ENCODE results near the gene GSTM4. TPM values are rescaled to one million over a fixed set of nuclear protein-coding genes. Genes with fewer than 3 reads are reported as not detected.

Gene GSTM4
- polyA plus RNA-seq (ENCODE audit: insufficient read length in 4 of 4): 10 to 100 TPM; 56.8 to 69.7 (median 63.0) TPM

GRCh38 chr1:109655615-109656519 lies at the start of gene GSTM4:
TSS of gene GSTM4 (plus strand) at chr1:109656099. CDS start at chr1:109656390, 291 bp downstream.
- peak; percentile 66 to 74 (median 70) for DNase-seq (ENCODE audit: low read depth in 4 of 4, low spot score in 3 of 4)

- no peak for DNase-seq (ENCODE audit: low read depth in 4 of 4, low spot score in 3 of 4)
These were observed 46.0 kb upstream of the GSTM4 start for GRCh38 chr1:109609881-109610280.

GRCh38 chr1:109610609-109611307 lies 45.1 kb upstream of the GSTM4 start:
- DNase-seq (ENCODE audit: low read depth in 4 of 4, low spot score in 3 of 4): no peak

DNA sequence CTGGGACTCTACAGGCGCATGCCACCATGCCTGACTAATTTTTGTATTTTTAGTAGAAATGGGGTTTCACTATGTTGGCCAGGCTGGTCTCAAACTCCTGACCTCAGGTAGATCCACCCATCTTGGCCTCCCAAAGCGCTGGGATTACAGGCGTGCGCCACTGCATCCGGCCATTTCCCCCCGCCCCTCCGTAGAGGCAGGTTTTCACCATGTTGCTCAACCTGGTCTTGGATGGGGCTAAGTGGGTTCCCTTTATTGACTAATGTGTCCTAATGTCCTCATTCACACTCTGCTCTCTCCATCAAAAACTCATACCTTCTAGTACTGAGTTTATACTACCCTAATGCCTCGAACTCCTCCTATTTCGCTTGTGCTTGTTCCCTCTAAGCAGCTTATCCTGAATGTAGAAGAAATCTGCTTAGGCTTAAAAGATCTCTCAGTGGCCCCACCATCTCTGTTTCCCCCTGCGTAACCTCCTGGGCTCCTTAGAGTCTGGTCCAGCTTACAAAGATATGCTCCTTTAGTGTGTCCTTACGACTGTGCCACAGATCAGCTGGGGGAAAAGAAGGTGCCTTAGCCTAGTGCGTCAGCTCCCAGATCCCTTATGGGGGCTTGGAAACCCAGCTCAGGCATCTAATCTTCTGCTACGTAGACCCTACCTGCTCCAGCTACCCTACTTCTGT lies 44.5 kb upstream of the GSTM4 start:
- no peak for DNase-seq (ENCODE audit: low read depth in 4 of 4, low spot score in 3 of 4)

DNA sequence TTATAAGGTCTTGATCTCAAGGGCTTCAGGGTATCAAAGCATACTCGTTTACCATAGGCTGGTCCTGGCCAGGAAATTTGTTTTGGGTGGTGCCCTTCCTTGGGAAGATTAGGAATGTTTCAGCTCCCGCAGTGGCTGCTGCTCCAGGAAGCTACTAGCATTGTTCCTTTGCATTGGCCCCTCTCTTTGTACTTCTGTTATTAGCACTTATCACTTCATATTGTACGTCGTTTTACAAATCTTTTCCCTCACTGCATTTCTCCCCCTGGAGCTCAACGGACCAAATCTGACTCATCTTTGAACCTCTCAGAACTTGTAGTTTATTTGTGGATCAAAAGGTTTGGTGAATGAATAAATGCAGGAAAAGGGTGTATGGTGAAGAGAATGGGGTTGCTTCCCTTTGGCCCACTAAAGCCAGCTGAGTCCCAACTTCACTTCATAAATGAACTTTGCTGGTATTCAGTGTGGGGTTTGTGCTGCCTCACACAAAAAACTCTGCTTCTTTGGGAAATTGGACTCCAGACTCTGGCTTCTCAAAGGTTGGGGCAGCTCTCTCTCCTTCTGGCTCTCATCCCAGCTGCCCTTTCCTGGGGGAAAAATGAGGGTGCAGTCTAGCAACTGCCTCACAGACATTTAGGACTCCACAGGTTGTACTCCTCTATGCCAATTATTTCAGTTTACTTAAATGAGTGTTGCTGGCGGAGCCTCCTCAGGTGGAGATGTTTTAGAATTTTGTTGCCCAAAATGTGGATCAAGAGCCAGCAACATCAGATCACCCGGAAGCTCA lies 42.3 kb upstream of the GSTM4 start:
- DNase-seq (ENCODE audit: low read depth in 4 of 4, low spot score in 3 of 4): no peak

DNA sequence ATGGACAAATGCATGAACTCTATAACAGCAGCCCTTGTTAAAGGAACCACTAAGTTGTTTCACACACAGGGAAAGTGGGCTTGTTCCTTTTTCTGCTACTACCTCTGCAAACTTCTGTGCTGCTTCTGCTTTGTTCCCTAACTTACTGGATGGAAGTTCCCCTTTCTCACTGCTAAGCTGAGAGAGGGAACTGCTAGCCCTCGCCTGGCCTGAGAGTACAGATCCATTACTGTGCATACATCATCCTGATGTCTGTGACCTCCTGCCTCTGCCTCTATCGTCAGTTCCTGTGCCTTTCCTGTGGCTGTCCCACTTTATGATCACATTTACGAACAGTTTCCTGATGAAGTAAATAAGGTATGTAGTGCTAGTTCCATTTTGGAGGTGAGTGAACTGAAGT lies 40.0 kb upstream of the GSTM4 start:
- no peak for DNase-seq (ENCODE audit: low read depth in 4 of 4, low spot score in 3 of 4)

DNA sequence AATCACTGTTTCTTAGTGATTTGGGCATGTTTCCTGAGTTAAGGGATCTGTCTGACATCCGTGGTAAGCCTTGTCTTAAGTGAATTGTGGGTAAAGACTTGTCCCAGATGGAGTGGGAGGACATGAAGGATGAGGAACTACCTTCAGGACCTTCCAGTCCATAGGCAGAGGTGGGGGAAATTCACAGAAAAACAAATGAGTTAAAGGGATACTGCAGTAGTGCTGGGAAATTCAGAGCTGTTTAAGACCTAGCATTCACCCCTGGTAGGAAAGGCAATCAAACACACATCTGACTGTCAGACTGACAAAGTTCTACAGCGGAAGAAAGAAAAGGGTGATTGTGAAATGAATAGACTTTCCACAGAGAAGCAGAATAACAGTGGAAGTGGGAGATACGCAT lies 39.5 kb upstream of the GSTM4 start:
- DNase-seq (ENCODE audit: low read depth in 4 of 4, low spot score in 3 of 4): no peak

GRCh38 chr1:109617291-109617801 lies 38.6 kb upstream of the GSTM4 start:
- DNase-seq (ENCODE audit: low read depth in 4 of 4, low spot score in 3 of 4): no peak

GRCh38 chr1:109618661-109619575 lies 37.0 kb upstream of the GSTM4 start:
- DNase-seq (ENCODE audit: low read depth in 4 of 4, low spot score in 3 of 4): no peak

- peak in 2 of 4 donors; percentile 50 to 52 for DNase-seq (ENCODE audit: low read depth in 4 of 4, low spot score in 3 of 4)
These were observed 36.1 kb upstream of the GSTM4 start, which contains the start of the genes AMPD2 and GNAT2 for GRCh38 chr1:109619576-109620400. TSS of gene AMPD2 (plus strand) at chr1:109619837. CDS start at chr1:109621176, 1,339 bp downstream. TSS of gene GNAT2 (minus strand) at chr1:109619616. CDS start at chr1:109612870, 6,746 bp downstream.

- DNase-seq (ENCODE audit: low read depth in 4 of 4, low spot score in 3 of 4): no peak
These were observed 35.5 kb upstream of the GSTM4 start for GRCh38 chr1:109620401-109620791.

DNA sequence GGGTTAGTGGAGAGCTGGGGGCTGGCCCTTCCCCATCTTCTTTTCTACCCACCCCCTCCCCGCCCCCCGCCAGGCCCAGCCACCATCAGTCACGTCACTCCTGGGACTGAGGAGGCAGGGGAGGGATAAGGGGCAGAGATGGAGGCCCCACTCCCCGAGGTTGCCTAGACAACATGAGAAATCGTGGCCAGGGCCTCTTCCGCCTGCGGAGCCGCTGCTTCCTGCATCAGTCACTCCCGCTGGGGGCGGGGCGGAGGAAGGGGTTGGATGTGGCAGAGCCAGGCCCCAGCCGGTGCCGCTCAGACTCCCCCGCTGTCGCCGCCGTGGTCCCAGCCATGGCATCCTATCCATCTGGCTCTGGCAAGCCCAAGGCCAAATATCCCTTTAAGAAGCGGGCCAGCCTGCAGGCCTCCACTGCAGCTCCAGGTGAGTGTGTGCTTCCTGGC lies 35.0 kb upstream of the GSTM4 start:
- DNase-seq (ENCODE audit: low read depth in 4 of 4, low spot score in 3 of 4): peak; percentile 80 to 86 (median 84)

DNA sequence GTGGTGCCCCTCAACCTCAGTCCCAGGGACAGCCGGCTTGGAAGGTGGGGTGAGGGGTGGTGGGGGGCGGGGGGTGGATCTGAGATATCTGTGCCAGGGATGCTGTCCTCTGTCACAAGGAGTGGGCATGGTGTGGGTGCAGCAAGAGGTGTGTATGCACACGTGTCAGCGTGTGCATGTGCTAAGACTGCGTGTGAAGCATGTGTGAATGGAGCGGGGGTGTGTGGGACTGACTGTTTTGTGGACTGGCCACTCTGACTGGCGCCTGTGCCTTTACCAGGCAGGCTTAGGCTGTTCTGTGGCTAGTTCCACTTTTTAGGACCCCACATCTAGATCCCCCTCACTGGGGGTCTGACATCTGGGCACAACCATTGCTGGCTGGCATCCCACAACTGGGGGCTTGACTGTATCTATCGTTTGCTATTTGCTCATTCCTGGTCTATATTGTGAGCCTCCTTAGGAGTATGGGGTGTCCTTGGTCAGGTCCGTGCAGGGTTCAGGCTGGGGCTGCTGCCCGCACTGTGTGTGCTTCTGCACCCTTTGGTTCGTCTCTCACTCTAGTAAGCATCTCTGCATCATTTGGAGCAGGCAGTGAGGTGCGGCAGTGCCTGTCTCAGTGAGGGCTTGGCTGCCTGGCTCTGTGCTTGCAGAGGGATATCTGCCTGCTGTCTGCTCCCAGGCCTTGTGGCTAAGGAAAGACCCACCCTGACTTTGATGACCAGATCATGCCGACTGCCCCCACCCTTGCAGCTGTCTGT lies 34.3 kb upstream of the GSTM4 start:
- no peak for DNase-seq (ENCODE audit: low read depth in 4 of 4, low spot score in 3 of 4)

DNA sequence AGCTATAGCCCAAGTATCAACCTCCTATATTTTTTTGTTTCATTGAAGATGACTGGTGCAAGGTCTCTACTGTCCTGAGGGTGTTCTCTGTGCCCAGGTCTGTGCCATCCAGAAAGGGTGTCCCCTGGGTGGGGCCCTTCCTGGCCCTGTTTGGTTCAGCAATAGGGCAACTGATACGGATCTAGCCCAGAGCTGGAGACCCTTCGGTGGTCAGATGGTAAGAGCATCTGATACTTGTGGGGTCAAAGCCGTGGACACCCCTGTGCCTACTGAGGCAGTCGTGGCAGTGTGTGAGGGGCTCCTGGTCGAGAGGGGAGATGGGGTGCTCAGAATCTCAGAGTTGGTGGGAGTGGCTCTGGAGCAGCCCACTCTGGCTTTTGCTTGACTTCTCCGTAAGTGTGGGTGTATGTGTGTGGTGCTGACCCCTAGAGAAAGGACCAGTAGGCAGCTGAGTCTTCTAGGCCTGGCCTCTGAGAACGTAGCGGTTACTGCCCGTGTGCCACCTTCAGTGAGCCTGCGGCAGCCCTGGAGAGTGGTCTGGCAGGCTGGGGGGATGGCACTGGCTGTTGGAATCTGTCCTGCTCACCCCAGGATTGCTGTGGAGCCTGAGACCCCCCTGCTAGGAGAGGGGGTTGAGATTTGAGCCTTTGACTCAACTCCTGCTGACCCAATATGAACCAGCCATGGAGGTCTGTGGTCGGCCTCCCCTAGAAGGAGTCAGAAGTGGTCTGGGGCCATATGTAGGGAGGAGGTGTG lies 33.6 kb upstream of the GSTM4 start:
- DNase-seq (ENCODE audit: low read depth in 4 of 4, low spot score in 3 of 4): no peak

DNA sequence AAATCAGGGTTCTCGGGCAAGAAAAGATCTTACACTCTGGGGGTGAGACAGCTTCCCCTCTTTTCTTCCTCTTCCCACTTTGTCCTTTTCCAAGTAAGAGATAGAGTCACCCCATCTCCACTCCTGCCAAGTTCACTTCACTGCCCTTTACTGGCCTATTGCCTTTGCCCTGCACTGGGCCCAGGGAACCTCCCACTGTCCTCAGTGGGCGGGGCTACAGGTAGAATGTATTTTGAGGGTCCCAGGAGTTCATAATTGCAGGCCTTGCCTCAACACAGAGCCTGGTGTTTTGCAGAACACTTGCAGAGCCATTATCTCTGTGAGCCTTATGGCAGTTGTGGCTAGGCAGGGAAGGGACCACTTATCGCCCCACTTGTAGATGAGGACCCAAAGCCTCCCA lies 33.0 kb upstream of the GSTM4 start:
- no peak for DNase-seq (ENCODE audit: low read depth in 4 of 4, low spot score in 3 of 4)

DNA sequence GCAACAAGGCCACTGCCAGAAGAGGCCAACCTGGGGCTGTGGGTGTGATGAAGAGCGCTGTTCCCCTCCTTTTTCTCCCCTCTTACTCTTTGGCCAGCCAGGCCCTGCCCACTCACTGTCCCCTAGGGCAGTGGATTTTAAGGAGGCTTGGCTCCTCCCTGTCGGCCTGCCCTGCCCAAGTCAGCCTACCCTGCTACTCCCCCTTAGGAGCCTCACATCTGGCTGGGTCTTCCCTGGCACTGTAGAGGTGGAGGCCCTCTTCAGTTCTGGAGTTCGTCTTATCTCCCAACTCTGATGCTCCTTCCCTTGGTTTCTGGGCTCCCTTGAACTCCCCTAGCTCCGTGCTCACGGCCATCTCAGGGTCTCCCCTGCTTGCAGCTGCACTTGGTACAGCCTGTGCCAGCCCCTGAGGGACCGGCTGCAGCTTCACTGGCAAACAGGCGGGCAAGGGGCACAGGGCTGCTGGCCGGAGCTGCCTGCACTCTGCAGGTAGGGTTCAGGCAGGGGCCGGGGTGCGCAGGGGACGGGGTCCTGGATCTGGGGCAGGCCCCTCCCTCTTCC lies 32.2 kb upstream of the GSTM4 start:
- DNase-seq (ENCODE audit: low read depth in 4 of 4, low spot score in 3 of 4): no peak

Data from right renal pelvis (tissue), 4 donors.